Esophagus muscularis mucosa (tissue), 4 donors: ENCODE data around the gene SNHG17. TPM values are rescaled to one million over a fixed set of nuclear protein-coding genes. Genes with fewer than 3 reads are reported as not detected.
"Not testable (repeated sequence)": the region's sequence is repeated elsewhere in the genome, so short reads cannot be mapped to it uniquely, and the experiment has no call there.

Experiments
- DNase-seq: peaks from one replicate; pipeline ENCODE4 v3.0.0-alpha.2; 2017; ENCODE audit errors: extremely low spot score
- H3K27ac ChIP-seq, 4 donors: fragments of 200-600 bp; sonication (generic); replicated peaks in 1 of 4; 1 replicate in 3 of 4; 2 replicates in 1 of 4; pipeline ENCODE4 v1.5.1; 2016 to 2019; ENCODE audit warnings: mild to moderate bottlenecking in 1 of 4
- H3K27me3 ChIP-seq, 4 donors: fragments of 200-600 bp; sonication (generic); one replicate each; pipeline versions ENCODE4 v1.5.1 to v1.6.0; 2016 to 2019
- H3K36me3 ChIP-seq, 4 donors: fragments of 200-600 bp; sonication (generic); one replicate each; pipeline ENCODE4 v1.5.1; 2016 to 2019
- H3K4me1 ChIP-seq, 4 donors: fragments of 200-600 bp; sonication (generic); one replicate each; pipeline ENCODE4 v1.5.1; 2016 to 2019
- H3K4me3 ChIP-seq, 4 donors: fragments of 200-600 bp; sonication (generic); 1 replicate in 2 of 4; 2 replicates in 2 of 4; pipeline ENCODE4 v1.5.1; 2016 to 2019; ENCODE audit warnings: mild to moderate bottlenecking in 4 of 4, moderate library complexity in 1 of 4
- H3K9me3 ChIP-seq, 4 donors: fragments of 200-600 bp; sonication (generic); 1 replicate in 3 of 4; 2 replicates in 1 of 4; pipeline ENCODE4 v1.5.1; 2016 to 2019
- CTCF ChIP-seq, 3 experiments: fragments of 200-600 bp in 2 of 3; fragments of 450-650 bp in 1 of 3; sonication (generic) in 2 of 3; IDR thresholded peaks; one replicate each; pipeline ENCODE4 v1.5.1; 2017 to 2019; ENCODE audit warnings: antibody characterized with exemption in 3 of 3, mild to moderate bottlenecking in 2 of 3, moderate library complexity in 1 of 3
- EP300 ChIP-seq: sonication (generic); formaldehyde crosslinking; IDR thresholded peaks from one replicate; pipeline ENCODE4 v1.6.1; 2017; ENCODE audit warnings: antibody characterized with exemption
- POLR2A ChIP-seq: fragments of 450-650 bp; IDR thresholded peaks from one replicate; pipeline ENCODE4 v1.6.1; 2017; ENCODE audit warnings: antibody characterized with exemption, moderate library complexity, mild to moderate bottlenecking, low read depth
- POLR2AphosphoS5 ChIP-seq, 2 donors: sonication (generic); formaldehyde crosslinking; IDR thresholded peaks; one replicate each; pipeline ENCODE4 v1.6.1; 2017; ENCODE audit warnings: antibody characterized with exemption in 2 of 2
- WGBS: methylation state at CpG from one replicate; pipeline ENCODE4 v1.1.5; 2018; 5-methylcytosine and 5-hydroxymethylcytosine counted together
- intact Hi-C: fragments of 100-400 bp; cut with DNase I; formaldehyde crosslinking; loops from one replicate; pipeline ENCODE4 v1.15.1; 2023
- total RNA-seq, 4 donors: library from RNA; depleted of rRNA; stranded (reverse); fragments of >200 nt; gene quantifications; one replicate each; pipeline versions ENCODE4 v1.1.0 to v1.2.1, GENCODE V29; 2016

Gene SNHG17
- total RNA-seq, 4 donors from 2014 or later = 12.8 to 19.4 (median 18.6) TPM

DNA sequence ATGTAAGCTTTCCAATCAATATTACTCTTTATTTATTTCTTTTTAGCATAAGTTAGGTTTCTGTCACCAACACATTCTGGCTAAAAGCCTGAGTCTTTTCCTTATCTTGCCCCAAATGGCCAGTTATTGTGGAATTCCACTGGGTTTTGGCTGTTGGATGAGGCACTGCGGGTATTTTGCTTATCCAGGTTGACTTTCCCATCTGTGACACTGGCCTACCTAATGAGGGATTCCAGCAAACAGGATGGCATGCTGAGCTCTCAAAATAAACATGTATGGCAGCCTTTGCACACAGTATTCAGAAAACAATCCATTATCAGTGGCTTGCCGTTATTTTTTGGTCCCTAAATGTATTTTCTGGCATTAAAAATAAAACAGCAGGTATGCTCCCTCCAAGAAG is 31.0 kb upstream of the SNHG17 start:
- WGBS = 49% methylated on average over 2 of the region's 2 CpGs
- intact Hi-C loops = no loop called here
- no peaks in the 10 kb centered on the region for H3K27me3 ChIP-seq
- H3K9me3 ChIP-seq = no peaks in the 10 kb centered on the region
- TF ChIP-seq POLR2AphosphoS5 (IDR thresholded peaks at IDR 0.05) (no peak), CTCF (IDR thresholded peaks at IDR 0.05) (no peak), POLR2A (no peak)
- DNase-seq = no peak
- no peak overlapping the region for H3K27ac ChIP-seq
- no peaks in the 10 kb centered on the region for H3K36me3 ChIP-seq
- H3K4me3 ChIP-seq = no peak overlapping the region
- no peaks in the 10 kb centered on the region for H3K4me1 ChIP-seq

DNA sequence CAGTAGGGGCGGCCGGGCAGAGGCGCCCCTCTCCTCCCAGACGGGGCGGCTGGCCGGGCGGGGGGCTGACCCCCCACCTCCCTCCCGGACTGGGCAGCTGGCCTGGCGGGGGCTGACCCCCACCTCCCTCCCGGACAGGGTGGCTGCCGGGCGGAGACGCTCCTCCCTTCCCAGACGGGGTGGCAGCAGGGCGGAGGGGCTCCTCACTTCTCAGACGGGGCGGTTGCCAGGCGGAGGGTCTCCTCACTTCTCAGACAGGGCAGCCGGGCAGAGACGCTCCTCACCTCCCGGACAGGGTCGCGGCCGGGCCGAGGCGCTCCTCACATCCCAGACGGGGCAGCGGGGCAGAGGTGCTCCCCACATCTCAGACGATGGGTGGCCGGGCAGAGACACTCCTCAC is 26.4 kb upstream of the SNHG17 start:
- H3K27me3 ChIP-seq, H3K36me3 ChIP-seq, H3K4me3 ChIP-seq, H3K4me1 ChIP-seq, H3K9me3 ChIP-seq, intact Hi-C loops, H3K27ac ChIP-seq, DNase-seq: not testable (repeated sequence)
- no CpG with 5 or more reads among the region's 30 CpGs for WGBS

GRCh38 chr20:38461167-38461566 is 26.0 kb upstream of the SNHG17 start:
- H3K4me1 ChIP-seq, H3K9me3 ChIP-seq, H3K36me3 ChIP-seq, intact Hi-C loops, H3K27ac ChIP-seq, H3K27me3 ChIP-seq, DNase-seq, H3K4me3 ChIP-seq: not testable (repeated sequence)
- no CpG with 5 or more reads among the region's 33 CpGs for WGBS

GRCh38 chr20:38460631-38461030 is 25.5 kb upstream of the SNHG17 start:
- H3K36me3 ChIP-seq, DNase-seq, intact Hi-C loops: not testable (repeated sequence)

GRCh38 chr20:38460040-38460623 is 25.0 kb upstream of the SNHG17 start:
- TF ChIP-seq POLR2A = no peak
- TF ChIP-seq POLR2AphosphoS5 (IDR thresholded peaks at IDR 0.05) = no peak
- TF ChIP-seq EP300 = no peak
- TF ChIP-seq CTCF (IDR thresholded peaks at IDR 0.05) = no peak
- peaks cover 0 to 5% (median 0%) of the 10 kb centered on the region in 4 donors for H3K27me3 ChIP-seq
- no peak overlapping the region for H3K27ac ChIP-seq
- no peaks in the 10 kb centered on the region for H3K36me3 ChIP-seq
- no peak for DNase-seq
- intact Hi-C loops = no loop called here
- H3K4me1 ChIP-seq = no peaks in the 10 kb centered on the region
- H3K4me3 ChIP-seq = no peak overlapping the region
- no peaks in the 10 kb centered on the region for H3K9me3 ChIP-seq
- WGBS = 54% methylated on average over 5 of the region's 5 CpGs

More at GRCh38 chr20:38460631-38461030, 25.5 kb upstream of the SNHG17 start:
- H3K27ac ChIP-seq, H3K4me3 ChIP-seq, H3K9me3 ChIP-seq, H3K27me3 ChIP-seq, H3K4me1 ChIP-seq: not testable (repeated sequence)
- 60% methylated on average over 1 of the region's 2 CpGs for WGBS

DNA sequence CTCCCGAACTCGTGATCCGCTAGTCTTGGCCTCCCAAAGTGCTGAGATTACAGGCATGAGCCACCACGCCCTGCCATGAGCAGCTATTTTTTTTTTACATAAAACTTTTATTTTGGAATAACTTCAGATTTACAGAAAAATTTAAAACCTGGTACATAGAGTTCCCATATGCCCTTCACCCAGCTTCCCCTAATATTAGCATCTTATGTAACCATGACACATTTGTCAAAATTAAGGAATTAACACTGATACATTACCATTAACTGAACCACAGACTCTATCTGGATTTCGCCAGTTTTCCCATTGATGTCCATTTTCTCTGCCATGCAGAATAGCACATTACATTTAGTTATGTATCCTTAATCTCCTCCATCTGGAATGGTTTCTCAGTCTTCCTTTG is 23.2 kb upstream of the SNHG17 start:
- Histone ChIP-seq H3K36me3 (no peaks in the 10 kb centered on the region), H3K27me3 (peaks cover 0 to 5% (median 0%) of the 10 kb centered on the region in 4 donors), H3K9me3 (no peaks in the 10 kb centered on the region), H3K27ac (no peak overlapping the region), H3K4me1 (no peaks in the 10 kb centered on the region), H3K4me3 (no peak overlapping the region)
- no peak for DNase-seq
- WGBS = 94% methylated on average over 5 of the region's 5 CpGs
- TF ChIP-seq POLR2A (no peak), POLR2AphosphoS5 (IDR thresholded peaks at IDR 0.05) (no peak), EP300 (no peak), CTCF (IDR thresholded peaks at IDR 0.05) (no peak)
- intact Hi-C loops = no loop called here
